TTC549 (cell line): ENCODE data around the gene COG5.
"Not testable (repeated sequence)": the region's sequence is repeated elsewhere in the genome, so short reads cannot be mapped to it uniquely, and the experiment has no call there.

ENCODE experiments used
- FAIRE-seq: peaks from 2 replicates; lab custom pipeline; 2012; peaks lifted over from hg19 to GRCh38; lab: Jason Lieb, UNC

Gene COG5

DNA sequence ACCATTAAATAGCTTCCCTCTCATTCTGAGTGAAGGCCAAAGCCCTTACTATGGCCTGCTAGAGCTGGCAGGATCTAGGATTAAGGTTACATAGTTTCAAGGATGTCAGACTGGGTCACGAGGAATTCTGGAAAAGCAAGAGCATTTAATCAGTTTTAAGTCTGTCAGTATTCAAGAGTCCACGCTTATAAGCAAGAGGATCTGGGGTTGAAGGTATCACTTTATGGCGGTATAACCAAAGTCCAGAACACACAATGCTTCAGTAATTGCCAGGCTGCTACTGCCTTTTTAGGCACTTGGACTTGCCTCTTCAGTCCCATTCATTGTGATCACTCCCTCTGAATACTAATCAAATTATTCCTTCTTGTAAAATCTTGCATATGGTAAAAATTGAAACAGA, 293.9 kb downstream of the COG5 start:
- no peak for FAIRE-seq

DNA sequence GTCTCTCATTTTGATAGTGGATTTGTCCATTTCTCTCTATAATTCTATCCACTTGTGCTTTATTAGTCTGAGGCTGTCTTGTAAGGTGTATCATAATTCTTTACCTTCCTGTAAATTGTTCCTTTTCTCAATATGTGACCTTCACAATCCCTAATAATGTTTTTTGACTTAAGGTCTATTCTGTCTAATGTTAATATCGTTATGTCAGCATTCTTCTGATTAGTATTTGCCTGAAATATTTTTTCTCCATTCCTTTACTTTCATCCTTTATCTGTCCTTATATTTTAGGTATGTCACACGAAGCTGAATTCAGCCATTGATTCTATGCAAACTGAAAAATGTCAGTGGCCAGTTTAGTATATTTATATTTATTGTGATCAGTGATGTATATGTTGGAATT, 295.1 kb downstream of the COG5 start:
- FAIRE-seq, result no peak

GRCh38 chr7:107267138-107267537, 296.6 kb downstream of the COG5 start:
- no peak for FAIRE-seq

DNA sequence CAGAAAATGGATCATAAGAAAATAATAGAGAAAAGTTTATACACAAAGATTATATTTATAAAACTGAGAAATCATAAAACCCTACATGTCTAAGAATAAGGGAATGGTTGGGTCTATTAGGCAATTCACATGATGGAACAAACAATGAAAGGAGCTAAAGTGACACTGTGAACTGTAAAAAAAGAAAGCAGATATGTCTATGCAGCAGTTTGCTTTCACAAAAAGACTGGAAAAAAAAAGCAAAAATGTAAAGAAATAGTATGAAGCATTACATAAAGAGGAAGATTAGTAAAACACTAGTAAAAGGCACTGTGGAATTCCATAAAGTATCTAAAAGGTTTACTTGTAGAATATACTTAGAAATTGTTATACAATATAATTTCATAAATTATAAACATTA, 299.0 kb downstream of the COG5 start:
- no peak for FAIRE-seq

GRCh38 chr7:107262857-107263256, 300.9 kb downstream of the COG5 start:
- FAIRE-seq, result no peak

DNA sequence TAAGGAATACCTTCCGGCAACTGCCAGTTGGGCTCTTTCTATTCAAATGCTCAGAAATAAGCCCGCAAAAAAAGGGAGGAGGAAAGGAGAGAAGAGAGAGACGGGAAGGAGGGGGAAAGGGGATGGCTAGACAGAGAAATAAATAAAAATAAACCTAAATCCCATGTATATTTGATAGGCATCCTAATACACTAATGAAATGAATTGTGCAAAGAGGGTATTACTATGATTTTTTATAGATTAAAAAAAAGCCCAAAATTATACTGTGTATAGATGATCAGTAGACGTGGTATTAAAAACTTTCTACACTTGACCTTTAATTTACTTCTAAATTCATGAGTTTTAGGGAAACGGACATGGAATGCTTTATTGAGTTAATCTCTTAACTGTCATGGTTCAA, 305.0 kb downstream of the COG5 start:
- FAIRE-seq, result no peak

DNA sequence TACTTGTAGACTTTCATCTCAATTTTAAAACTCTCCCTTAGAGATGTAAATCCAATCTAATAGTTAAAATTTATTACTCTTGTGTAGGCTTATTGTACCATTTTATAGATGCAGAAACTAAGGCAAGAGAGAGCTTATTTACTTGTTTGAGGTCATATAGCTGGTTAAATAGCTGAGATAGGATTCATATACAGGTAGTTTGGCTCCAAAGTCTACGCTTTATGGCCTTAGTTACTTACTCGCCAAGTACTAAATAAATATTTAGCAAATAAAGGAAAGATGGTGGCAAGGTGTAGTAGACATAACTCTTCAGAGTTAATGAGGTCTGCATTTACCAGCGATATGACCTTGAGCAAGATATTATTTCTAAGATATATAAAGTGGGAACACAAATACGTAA, 308.1 kb downstream of the COG5 start:
- FAIRE-seq, result no peak

DNA sequence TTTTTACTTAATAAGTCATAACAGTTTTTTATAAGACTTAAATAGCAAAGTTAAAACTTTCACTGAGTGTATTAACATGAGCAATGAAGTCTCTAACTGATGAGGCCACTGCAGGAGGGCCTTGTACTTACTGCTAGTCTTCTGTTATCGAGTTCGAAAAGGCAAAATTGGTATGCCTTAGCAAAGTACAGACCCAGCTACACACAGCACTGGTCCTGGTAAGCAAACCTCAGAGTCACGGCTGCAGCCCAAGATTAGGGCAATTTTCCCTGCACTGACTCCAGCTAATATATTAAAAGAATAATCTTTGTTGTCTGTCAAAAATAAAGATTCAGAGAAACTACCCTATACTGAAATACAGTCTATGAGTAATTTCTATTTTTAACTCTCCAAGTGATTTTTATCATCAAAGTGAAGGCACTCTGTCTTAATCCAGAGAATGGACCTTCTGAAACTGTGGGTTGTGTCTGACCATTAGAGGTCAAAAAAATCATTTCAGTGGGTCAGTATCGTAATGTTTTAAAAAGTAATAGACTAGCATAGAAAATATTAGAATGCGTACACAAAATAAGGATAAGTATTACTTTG, 309.2 kb downstream of the COG5 start:
- no peak for FAIRE-seq

- FAIRE-seq, result no peak
These were observed 310.1 kb downstream of the COG5 start for GRCh38 chr7:107253599-107253998.

DNA sequence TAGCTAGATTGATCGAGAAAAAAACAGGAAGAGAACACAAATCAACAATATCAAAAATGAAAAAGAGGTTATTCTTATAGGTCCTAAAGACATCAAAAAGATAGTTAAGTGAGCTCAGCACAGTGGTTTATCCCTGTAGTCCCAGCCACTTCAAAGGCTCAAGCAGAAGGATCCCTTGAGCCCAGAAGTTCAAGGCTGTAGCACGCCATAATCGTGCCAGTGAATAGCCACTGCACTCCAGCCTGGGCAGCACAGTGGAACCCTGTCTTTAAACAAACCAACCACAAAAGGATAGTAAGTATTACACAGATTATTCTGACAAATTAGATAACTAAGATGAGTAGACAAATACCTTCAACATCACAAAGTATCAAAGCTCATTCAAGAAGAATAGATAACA, 311.8 kb downstream of the COG5 start:
- FAIRE-seq, result no peak

DNA sequence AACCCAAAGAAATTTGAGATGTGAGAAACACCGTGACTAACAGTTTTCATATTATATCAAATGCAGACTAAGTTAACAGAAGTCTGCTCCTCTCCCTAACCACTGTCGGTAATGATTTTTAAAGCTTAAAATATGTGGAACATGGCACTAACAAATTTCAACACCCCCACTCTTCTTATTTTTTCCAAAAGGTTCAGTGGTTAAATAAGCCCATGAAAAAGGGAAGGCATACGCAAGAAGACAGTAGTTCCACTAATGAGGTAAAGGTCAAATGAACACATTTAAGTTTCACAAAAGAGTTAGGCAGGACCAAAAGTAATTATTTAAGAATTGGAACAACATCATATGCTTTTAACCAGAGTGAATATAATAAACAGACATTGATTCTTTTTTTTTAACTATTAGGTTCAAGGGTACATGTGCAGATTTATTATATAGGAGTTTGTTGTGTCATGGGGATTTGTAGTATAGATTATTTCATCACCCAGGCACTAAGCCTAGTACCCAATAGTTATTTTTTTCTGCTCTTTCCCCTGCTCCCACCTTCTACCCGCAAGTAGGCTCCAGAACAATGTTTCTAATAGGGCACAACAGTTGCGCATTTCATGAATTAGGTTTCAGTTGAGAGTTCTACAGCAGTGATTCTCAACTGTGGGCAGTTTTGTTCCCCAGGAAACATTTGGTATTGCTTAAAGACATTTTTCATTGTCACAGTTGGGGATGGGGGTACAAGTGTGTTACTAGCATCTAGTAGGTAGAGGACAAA, 315.0 kb downstream of the COG5 start:
- no peak for FAIRE-seq

GRCh38 chr7:107246836-107247235, 316.9 kb downstream of the COG5 start:
- not testable (repeated sequence) for FAIRE-seq

DNA sequence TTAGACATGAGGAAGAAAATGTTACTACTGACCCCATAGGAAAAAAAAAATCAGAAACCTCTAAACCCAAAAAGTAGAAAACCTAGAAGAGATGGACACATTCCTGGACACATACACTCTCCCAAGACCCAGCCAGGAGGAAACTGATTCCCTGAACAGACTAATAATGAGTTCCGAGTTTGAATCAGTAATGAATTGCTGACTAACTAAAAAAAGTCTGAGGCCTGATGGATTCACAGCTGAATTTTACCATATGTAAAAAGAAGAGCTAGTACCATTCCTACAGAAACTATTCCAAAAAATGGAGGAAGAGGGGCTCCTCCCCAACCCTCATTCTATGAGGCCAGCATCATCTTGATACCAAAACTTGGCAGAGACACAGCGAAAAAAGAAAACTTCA, 319.1 kb downstream of the COG5 start:
- no peak for FAIRE-seq

- FAIRE-seq, result no peak
These were observed 321.5 kb downstream of the COG5 start for GRCh38 chr7:107242267-107242666.

- no peak for FAIRE-seq
These were observed 326.3 kb downstream of the COG5 start for GRCh38 chr7:107237451-107237850.

DNA sequence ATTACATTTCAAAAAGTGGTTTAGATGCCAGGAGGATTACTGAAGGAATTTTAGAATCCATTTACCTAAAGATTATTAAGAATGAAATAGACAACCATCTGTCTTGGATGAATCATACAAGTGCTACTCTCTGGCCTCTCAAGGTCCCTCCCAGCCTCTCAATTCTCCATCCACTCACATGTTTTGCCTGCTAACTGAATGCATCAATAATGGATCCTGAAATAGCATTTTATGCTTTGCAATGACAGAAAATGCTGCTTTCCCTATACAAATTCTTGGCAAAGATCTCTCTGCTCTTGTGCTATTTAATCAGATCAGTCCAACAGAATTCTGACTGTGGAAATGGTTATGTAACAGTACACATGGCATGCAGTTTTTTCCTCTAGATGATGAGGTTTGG, 326.9 kb downstream of the COG5 start:
- no peak for FAIRE-seq

GRCh38 chr7:107234436-107234835, 329.3 kb downstream of the COG5 start:
- FAIRE-seq, result no peak

DNA sequence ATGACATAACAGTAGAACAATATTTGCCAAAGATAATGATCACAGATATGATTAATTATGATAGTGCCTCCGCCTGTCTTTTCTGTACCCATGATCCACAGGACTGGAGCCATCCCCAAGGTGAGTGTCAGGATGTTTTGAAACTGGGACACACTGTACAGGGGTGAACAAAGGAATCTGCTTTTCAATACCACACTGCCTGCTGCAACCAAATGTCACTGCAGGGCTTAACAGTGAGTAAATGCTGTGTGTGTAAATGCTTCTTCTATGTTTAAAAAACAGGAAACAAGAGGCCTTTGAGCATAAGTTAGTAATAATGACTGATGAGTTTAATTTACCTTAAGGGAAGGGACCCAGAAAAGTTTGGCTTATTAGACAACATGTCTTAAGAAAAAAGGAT, 329.7 kb downstream of the COG5 start:
- FAIRE-seq, result no peak

- FAIRE-seq, result no peak
These were observed 330.5 kb downstream of the COG5 start for GRCh38 chr7:107233174-107233573.

- no peak for FAIRE-seq
These were observed 331.1 kb downstream of the COG5 start for GRCh38 chr7:107232568-107233090.

DNA sequence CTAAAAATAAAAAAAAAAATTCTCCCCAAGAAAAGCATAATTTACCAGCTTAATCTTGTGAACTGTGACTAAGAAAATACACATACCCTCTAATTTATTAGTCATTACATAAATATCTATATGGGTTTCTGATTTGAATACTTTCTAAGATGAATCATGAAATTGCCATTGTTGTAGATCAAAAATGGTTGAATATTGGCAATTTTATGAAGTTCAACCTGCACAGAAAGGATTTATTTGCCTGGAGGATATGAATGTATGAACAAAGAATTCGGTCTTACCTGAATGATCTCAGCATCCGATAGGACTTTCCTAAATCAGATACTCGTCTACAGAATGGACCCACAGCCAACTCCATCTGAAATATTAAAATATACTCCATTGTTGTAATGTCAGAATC, 333.4 kb downstream of the COG5 start:
- FAIRE-seq, result no peak

GRCh38 chr7:107228291-107228690, 335.4 kb downstream of the COG5 start:
- FAIRE-seq, result no peak

DNA sequence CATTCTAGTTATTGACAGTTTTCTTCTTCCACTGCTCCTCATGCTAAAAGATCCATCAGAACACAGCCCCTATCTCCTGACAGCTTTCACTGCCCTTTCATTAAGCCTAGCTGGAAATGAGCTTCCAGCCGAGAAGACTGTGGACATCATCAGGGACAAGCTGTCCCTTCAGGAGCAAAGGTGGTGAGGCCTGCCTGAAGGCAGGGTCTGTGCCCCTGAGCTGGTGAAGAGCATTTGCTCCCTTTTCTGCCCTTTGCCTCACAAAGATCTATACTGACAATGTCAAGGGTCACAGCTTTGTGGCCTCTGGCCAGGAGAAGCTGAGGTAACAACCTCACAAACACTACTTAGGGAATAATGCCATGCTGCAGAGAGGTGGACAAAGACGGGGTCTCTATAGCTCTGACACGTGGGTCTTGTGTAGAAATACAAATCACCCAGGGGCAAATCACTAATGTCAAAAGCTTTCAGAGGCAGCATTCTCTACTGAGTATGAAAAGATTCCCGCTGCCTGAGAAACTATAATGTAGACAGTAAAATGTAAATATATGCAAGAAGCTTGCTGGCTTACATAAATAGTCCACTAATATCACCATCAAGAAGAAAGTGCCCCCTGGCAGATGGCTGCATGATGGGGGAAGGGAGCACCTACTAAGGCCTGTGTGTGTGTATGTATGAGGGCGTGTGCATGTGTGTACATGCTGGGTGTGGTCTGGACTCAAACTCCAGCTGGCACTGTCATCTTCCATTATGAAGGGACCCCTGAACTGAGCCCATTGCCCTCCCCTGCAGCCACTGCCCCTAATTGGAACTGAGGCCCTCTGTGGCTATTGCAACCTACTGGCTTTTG, 339.1 kb downstream of the COG5 start:
- FAIRE-seq, result no peak
